Naive thymus-derived CD4-positive, alpha-beta T cell (primary cell): ENCODE data around the gene KLHL1. TPM values are rescaled to one million over a fixed set of nuclear protein-coding genes. Genes with fewer than 3 reads are reported as not detected.

Experiments
- polyA plus RNA-seq, 2 donors: library from polyadenylated mRNA; unstranded; fragments of 300-500 nt; fragmentation: Illumina TruSeq; gene quantifications; one replicate each; pipeline ENCODE4 v1.2.3, GENCODE V29; 2021
- total RNA-seq, 6 experiments: library from RNA in 5 of 6; stranded (reverse) in 5 of 6; gene quantifications; 1 replicate in 5 of 6; 2 replicates in 1 of 6; pipeline ENCODE4 v1.2.3 and lab custom pipeline; 2021 to 2026

Gene KLHL1
- total and polyA plus RNA-seq, 7 experiments from 2014 or later: not detected

Other genes with a start within 250 kb of the KLHL1 start
- not detected for gene ATXN8OS, start 626 bp downstream of the KLHL1 start, total RNA-seq
- gene ATXN8OS, start 626 bp downstream of the KLHL1 start, polyA plus RNA-seq: not detected